AG10803 (cell line): ENCODE data around the gene RTN1.

Experiments
- DNase-seq: peaks from one replicate; pipeline ENCODE4 v3.0.0; 2010; ENCODE audit warnings: low read depth
- H3K4me3 ChIP-seq: 2 replicates; pipeline ENCODE4 v1.5.1; 2011; ENCODE audit warnings: mild to moderate bottlenecking, low read length, control low read depth
- TF ChIP-seq, protein P1 (sequence below): conservative IDR thresholded peaks from 2 replicates; pipeline ENCODE4 v1.5.1; 2011; ENCODE audit warnings: mild to moderate bottlenecking, low read length, control low read depth, inconsistent platforms

Gene RTN1

DNA sequence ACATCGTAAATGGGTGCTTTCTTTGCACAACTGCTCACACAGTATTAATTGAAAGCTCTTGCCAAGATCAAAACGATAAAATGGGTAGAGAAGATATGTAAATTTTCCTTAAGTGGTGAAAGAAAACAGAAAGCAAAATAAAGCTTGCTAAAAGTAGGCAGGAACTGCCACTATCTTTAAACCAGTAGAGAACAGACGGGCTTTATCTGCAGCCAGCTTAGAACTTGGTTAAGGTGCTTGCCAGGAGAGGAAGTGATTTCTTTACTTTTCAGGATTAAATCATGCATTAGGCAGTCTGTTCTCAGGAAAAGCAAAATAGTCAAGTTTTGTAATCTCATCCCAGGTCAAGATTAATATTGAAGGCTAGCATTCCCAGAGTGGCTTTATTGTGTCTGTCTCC is 237.1 kb downstream of the RTN1 start:
- TF ChIP-seq, protein P1, sequence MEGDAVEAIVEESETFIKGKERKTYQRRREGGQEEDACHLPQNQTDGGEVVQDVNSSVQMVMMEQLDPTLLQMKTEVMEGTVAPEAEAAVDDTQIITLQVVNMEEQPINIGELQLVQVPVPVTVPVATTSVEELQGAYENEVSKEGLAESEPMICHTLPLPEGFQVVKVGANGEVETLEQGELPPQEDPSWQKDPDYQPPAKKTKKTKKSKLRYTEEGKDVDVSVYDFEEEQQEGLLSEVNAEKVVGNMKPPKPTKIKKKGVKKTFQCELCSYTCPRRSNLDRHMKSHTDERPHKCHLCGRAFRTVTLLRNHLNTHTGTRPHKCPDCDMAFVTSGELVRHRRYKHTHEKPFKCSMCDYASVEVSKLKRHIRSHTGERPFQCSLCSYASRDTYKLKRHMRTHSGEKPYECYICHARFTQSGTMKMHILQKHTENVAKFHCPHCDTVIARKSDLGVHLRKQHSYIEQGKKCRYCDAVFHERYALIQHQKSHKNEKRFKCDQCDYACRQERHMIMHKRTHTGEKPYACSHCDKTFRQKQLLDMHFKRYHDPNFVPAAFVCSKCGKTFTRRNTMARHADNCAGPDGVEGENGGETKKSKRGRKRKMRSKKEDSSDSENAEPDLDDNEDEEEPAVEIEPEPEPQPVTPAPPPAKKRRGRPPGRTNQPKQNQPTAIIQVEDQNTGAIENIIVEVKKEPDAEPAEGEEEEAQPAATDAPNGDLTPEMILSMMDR = no peak
- DNase-seq = no peak
- H3K4me3 ChIP-seq = no peak overlapping the region

DNA sequence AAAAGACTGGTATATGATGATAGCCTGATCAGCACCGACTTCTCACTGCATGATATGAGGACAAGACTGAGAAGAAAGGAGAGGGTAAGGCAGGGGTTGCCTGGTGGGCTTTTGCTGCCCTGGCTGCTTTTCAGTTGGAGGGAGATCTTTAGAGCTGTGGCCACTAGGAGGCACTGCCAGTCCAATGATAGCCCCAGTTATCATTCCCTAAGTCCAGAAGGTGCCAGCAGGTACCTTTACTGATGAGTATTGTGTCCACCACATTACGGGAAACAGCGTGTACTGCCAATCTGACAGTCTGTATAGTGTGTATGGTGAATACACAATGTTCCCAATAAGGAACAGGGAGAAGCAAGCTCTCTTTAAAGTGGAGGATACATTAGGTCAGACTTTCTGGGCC is 238.2 kb downstream of the RTN1 start:
- DNase-seq = no peak
- TF ChIP-seq, protein P1 = peak; percentile 43
- no peak overlapping the region for H3K4me3 ChIP-seq

DNA sequence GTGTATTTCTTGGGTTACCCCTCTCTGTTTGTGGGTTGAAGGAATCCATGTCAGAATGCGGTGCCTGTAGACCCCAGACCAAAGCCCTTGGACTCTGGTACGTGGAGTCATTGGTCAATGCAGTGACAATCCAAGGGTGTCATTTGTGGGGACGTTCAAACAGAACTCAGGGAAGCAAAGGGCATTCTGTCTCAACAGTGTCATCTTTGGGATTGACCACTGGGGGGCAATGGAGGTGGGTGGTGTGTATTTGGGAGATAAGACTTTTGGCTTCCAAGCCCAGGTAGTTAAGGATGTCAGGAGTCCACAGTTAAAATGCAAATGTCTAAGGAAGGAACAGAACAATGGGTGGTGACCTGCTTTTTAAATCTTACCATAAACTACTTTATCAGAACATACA is 239.3 kb downstream of the RTN1 start:
- no peak overlapping the region for H3K4me3 ChIP-seq
- no peak for DNase-seq
- TF ChIP-seq, protein P1 = peak; percentile 33; the same call in 1 of the 2 replicates

DNA sequence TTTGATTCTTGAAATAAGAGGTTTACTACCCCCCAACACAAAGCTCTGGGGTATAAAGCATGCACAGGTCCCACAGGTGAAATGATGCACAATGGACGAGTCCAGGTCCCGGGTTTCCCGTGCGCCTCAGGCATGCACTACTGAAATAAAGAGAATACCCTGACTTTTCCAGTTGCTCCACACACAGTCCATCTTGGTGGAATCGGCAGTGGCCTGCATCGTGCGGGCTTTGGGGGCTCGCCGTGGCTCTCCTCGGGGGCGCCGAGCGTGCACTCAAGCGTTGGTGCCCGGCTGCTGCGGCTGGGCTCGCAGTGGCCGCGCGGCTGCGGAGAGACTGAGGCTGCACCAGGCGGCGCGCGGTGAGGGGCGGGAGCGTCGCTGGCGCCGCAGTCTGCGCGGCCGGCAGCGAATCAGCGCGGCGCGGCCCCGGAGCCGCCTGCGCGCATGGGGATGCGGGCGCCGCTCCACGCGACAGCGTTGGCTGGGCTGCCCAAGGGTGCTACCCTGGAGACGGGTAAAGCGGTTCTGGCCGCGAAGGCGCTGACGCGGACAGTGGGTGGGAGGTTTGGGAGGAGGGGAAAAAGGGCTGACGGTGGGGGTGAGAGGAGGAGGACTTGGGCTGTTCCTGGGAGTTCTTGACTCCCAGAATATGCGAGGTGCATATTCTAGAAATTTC is 240.2 kb downstream of the RTN1 start:
- DNase-seq = no peak
- H3K4me3 ChIP-seq = peak overlapping the region; percentile 32
- TF ChIP-seq, protein P1 = no peak

DNA sequence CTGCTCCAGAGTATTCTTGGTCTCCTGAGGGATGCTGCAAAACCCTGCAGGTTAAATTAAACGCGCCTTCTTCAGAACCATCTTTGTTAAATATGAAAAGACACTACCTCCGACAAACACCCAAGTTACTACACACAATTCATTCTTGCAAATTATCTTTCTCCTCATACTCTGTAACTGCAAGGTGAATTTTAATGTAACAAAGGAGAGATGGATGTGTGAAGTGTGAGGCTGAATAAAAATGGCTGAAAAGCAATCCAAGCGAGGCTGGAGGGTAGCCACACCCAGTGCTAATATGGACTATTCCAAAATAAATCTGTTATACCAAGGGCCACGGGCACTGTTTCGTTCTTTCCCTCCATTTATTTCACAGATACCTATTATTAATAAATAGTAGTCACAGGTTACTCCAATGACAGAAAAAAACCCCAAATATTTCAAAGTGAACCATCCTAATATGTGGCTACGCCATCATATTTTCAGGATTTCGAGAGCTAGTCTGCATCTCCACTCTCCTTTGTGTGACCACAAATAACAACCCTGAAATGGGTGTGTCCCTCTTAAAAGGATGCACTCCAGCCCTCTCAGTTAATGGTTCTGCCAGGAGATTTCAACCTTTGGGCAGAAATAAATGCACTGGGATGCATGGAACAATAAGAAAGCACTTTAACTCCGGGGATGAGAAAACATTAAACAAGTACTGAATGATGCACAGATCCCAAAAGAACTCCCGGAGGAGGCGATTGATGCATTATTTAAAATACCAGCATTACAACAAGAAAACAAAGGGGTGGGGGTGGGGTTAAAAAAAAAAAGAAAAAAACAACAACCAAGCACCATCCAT is 240.9 kb downstream of the RTN1 start:
- H3K4me3 ChIP-seq = no peak overlapping the region
- no peak for DNase-seq
- TF ChIP-seq, protein P1 = no peak

DNA sequence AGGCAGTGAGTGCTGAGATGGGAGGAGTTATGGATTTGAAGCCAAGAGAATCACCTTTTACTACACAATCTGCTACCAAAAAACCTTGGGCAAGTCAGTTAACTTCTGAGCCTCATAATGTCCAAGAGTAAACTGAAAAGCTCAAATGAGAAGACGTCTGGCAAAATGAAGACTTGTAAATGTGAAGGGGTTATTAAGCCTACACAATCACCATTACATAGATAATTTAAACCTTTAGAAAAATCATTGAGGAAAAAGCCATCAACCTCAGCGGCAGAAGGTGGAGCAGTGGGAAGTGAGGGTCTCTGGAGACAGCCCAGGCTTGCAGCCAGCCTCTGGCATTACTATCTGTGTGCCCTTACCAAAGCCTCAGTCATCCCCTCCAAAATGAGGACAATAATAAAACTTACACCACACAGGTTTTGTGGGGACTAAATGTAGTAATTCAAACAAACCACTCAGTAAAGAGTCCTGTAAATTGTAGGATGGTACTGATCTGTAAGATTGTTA is 243.5 kb downstream of the RTN1 start:
- TF ChIP-seq, protein P1 = no peak
- no peak for DNase-seq
- no peak overlapping the region for H3K4me3 ChIP-seq

DNA sequence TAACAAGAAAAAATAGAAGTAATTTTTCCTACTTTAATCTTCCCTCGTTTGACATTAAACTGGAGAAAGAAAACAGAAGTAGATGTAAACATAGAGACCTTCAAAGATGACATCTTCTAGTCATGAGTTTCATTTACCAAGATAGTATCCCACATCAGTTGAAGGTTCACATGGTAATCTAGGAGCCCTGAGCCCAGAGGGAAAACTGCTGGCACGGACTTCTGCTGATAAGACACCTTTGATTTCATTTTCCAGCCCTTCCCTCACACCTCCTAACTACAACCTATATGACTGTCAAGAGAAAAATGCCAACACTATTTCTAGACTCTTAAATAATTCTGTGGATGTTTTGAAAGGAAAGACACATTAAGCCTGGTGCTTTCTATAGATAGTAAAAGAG is 247.9 kb downstream of the RTN1 start:
- TF ChIP-seq, protein P1 = no peak
- no peak for DNase-seq
- H3K4me3 ChIP-seq = no peak overlapping the region
